HG03159 (cell line): ENCODE measurements around the gene MAPK14.
"Not testable (repeated sequence)": the region's sequence is repeated elsewhere in the genome, so short reads cannot be mapped to it uniquely, and the experiment has no call there.

Source experiments
- ATAC-seq: cut with Tn5 transposase; IDR thresholded peaks from one replicate; pipeline ENCODE4 v1.9.1; 2021; ENCODE audit warnings: mild to moderate bottlenecking, moderate library complexity; ENCODE audit not compliant: unreplicated experiment

The MAPK14 gene

GRCh38 chr6:36027501-36028087, at the start of gene MAPK14:
MAPK14 (plus strand) TSS chr6:36027808; CDS start chr6:36028158, 350 bp downstream.
- peak; percentile 79 for ATAC-seq

GRCh38 chr6:35980126-35980525, 47.5 kb upstream of the MAPK14 start:
- not testable (repeated sequence) for ATAC-seq

DNA sequence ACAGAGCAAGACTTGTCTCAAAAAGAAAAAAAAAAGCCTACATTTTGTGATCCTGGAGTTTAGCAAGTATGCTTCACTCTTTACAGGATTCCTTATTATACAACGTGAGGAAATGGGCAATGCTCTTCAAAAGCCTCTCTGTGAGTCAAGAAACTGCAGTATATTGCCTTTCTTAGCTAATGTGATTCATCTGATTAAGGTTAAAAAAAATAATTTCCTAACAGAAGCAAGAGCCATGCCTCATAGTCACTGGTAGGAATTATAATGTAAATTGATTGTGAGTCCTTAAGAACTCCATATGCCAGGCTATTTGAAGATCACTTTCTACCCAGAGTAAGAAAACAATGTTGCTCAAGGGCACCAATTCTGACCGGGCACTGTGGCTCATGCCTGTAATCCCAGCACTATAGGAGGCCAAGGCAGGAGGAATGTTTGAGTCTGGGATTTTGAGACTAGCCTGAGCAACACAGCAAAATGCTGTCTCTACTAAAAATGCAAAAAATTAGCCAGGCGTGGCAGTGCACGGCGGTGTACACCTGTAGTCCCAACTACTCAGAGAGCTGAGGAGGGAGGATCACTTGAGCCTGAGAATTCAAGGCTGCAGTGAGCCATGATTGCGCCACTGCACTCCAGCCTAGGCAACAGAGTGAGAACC, 46.5 kb upstream of the MAPK14 start:
- no peak for ATAC-seq

DNA sequence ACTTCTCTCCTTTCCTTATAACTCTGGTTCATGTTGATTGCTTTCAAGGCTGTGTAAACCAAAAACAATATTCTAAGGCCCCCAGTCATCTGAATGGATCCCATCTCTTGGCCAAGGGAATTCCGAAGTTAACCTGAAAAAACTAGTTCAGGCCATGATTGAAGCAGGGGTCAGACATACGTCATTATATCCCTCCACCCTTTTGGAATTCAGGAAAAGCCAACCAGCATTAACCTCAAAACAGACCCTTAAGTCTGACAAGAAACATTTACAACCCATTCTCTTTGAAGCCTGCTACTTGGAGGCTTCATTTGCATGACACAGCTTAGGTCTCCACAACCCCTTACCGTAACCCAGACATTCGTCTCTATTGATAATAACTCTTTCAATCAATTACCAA, 42.9 kb upstream of the MAPK14 start:
- ATAC-seq: no peak

- ATAC-seq: not testable (repeated sequence)
These were observed 39.6 kb upstream of the MAPK14 start for GRCh38 chr6:35988047-35988446.

DNA sequence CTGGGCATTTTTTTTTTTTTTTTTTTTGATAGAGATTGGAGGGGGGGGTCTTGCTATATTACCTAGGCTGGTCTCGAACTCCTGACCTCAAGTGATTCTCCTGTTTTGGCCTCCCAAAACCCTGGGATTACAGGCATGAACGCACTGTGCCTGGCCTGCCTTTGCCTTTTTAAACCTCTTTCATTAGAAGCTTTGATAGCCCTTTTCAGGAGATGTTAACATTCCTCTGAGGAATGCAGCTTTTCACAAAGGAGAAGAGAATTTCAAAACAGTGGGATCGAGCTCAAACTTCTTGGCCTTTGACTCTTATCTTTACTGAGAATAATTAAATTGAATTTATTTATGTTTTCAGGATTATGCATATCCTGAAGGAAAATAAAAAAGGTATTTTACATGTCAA, 34.5 kb upstream of the MAPK14 start:
- ATAC-seq: no peak

GRCh38 chr6:36000451-36000850, 27.2 kb upstream of the MAPK14 start:
- no peak for ATAC-seq

GRCh38 chr6:36015666-36016065, 11.9 kb upstream of the MAPK14 start:
- no peak for ATAC-seq

GRCh38 chr6:36018339-36018738, 9.3 kb upstream of the MAPK14 start:
- ATAC-seq: no peak

DNA sequence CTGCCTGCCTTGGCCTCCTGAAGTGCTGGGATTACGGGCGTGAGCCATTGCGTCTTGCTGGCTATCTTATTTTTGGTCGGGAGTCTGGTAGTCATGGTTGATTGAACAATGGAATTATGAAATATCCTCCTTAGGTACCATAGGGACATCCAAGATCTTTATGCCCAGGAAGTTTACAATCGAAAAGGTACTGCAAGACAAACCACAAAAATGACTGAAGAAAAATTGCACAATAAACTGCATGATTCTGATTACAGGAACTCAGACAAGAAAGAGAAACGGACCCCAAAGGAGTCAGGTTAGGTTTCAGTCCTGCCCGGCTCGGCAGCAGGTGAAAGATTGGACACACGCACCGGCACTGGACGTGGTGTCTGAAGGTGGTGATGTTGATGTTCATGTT, 8.4 kb upstream of the MAPK14 start:
- ATAC-seq: no peak

GRCh38 chr6:36020154-36020553, 7.5 kb upstream of the MAPK14 start:
- no peak for ATAC-seq

DNA sequence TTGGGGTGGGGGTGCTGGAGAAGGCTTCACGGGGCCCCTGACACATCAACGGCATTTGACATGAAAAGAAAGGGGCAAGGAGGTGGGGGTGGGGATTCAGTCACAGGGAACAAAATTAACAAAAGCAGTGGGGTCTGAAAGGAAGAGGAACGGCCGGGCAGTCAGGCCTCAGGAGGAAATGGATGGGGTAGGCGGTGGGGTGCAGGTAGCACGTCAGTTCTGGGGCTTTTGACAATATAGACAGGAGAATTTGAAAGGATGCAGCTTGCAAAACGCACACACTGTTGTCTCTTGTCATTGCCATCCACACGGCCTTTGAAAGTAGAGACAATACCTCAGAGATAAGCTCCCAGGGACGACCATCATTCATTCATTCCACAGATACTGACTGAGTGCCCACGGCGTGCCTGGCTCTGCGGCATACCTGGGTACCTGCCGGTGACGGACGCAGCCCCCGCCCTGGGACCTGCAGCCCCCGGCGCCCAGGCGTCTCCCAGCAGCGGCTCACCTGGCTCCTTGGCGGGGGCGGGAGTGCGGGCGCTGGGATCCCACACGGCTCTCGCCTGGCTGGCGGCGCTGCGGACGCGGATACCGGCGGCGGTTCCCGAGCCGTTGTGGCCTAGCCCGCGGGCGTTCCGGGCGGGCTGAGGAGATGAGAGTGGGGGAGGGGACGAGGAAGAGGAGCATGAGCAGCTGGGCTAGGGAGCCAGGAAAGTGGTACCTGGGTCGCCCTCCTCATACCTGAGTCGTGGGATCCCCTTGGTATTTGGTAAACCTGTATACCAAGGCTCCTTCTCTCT, 3.4 kb upstream of the MAPK14 start, which contains the start of gene SLC26A8:
SLC26A8 (minus strand) TSS at position 646 of the 800 bp plus-strand sequence. CDS start 4,934 bp downstream, outside the sequence.
- no peak for ATAC-seq

GRCh38 chr6:36025260-36025931, 2.2 kb upstream of the MAPK14 start:
- no peak for ATAC-seq

- no peak for ATAC-seq
These were observed 1.7 kb upstream of the MAPK14 start for GRCh38 chr6:36025932-36026327.

DNA sequence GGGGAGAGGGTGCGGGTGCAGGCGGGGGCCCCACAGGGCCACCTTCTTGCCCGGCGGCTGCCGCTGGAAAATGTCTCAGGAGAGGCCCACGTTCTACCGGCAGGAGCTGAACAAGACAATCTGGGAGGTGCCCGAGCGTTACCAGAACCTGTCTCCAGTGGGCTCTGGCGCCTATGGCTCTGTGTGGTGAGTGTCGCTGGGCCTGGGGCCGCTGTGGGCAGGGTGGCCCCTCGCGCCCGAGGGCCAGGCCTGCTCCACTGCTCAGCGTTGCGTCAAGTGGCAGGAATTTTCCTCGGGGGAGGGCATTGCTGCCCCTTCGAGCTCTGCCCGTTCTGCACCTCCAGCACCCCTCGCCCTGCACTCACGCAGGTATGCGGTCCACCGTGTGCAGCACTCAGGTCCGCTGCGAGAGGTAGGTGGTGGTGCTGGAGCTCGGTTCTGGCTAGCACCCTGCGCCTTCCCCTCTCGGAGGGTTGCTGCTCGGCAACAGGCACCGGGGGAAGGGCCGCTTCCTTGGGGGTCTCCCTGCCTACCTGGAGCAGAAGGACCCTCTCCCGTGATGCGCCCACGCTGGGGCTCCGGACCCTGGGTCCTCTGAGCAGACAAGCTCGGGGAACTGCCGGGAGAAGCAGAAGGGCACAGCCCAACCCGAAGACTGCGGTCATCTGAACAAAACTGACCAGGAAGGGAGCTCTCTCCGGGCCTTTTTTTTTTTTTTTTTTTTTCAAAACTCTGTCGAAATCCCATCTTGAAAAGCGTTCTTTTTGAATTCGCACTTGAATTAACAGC, 674 bp downstream of the MAPK14 start:
- peak; percentile 5 for ATAC-seq

GRCh38 chr6:36028877-36029324, 1.3 kb downstream of the MAPK14 start:
- no peak for ATAC-seq

DNA sequence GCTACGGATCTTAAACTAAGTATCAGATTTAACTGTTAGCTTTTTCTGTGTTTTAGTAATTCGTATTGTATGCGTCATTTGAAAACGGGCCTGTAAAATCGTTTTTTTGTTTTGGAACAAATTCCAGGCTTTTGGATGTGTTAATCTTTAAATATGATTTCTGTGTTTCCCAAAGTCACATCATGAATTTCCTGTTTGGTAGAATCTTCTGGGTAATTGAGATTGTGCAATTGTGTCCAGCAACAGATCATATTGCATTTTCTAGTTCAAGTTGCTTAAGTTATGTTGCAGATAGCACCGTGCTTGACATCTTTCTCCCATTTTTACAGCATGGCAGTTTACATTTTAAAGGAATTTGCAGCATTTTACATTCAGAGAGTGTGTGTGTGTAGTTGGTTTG, 1.9 kb downstream of the MAPK14 start:
- ATAC-seq: no peak

- no peak for ATAC-seq
These were observed 4.7 kb downstream of the MAPK14 start for GRCh38 chr6:36032261-36032660.

DNA sequence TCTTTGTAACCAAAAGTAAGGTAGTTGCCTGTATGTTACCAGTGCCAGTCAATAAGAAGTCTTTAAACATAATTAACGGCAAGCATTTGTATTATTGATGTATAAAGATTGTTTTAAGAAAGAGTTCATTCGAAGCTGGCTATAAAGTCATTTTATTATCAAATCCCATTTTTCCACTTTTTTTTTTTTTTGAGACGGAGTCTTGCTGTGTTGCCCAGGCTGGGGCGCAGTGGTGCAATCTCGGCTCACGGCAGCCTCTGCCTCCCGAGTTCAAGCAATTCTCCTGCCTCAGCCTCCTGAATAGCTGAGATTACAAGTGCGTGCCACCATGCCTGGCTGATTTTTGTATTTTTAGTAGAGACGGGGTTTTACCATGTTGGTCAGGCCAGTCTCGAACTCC, 5.5 kb downstream of the MAPK14 start:
- ATAC-seq: not testable (repeated sequence)

DNA sequence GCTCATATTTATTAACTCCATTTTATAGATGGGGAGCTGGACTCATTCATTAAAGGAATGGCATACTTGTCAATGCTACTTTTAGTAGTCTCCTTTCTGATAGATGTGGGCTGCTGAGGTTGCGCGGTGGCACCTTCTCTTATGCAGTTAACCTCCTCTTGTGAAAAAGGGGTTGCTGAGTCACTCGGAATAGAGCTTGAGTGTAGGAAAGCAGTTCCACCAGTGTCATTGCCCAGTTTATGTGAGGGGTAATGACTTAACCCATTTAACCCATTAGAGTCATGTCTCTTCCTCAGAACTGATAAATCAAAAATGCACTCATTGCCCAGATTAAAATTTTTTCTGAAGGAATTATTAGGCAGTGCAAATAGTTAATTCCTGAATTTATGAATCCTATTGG, 6.3 kb downstream of the MAPK14 start:
- no peak for ATAC-seq
